SW 1271 (cell line): ENCODE measurements around the gene ARHGDIA.

Experiments
- DNase-seq, 2 experiments: peaks; one replicate each; lab custom pipeline; 2025; lab: John Stamatoyannopoulos, UW

Gene ARHGDIA

DNA sequence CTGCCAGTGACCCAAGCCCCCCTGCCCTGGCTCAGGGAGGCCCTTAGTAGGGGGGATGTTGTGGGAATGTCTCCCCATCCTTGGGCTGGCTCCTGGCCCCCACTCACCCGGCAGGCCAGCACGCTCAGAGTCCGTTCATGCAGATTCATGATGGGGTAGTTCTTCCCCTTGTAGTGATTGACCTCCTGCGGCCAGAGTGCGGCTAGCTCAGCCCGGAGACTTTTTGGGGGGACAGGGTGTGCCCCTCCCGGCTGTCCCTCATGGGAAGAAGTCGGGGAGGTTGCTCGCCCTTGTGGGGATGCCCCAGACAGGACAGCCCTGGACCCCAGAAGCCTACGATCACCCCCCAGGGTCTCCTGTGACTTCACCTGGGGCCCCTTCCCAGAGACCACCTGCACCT is 34.9 kb upstream of the ARHGDIA start:
- no peak for DNase-seq

DNA sequence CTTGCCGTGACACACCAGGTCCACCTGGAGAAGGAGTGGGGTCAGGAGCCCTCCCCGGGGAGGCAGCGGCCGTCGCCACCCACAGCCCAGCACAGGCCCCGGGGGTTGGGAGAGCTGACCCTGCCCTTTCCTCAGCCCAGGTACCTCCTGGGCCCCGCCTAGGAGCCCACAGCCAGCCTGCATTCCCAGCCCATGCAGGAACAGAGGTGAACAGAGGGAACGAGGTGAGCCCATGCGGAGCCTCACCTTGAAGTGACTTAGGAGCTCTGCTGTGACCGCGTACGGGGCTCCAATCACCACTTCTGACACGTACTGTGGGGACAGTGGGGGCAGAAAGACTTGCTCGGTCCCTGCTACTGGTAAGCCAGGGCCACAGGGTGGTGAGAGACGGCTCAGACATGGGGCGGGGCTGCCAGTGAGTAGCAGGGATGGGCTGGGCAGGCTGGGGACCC is 34.3 kb upstream of the ARHGDIA start:
- DNase-seq: no peak

DNA sequence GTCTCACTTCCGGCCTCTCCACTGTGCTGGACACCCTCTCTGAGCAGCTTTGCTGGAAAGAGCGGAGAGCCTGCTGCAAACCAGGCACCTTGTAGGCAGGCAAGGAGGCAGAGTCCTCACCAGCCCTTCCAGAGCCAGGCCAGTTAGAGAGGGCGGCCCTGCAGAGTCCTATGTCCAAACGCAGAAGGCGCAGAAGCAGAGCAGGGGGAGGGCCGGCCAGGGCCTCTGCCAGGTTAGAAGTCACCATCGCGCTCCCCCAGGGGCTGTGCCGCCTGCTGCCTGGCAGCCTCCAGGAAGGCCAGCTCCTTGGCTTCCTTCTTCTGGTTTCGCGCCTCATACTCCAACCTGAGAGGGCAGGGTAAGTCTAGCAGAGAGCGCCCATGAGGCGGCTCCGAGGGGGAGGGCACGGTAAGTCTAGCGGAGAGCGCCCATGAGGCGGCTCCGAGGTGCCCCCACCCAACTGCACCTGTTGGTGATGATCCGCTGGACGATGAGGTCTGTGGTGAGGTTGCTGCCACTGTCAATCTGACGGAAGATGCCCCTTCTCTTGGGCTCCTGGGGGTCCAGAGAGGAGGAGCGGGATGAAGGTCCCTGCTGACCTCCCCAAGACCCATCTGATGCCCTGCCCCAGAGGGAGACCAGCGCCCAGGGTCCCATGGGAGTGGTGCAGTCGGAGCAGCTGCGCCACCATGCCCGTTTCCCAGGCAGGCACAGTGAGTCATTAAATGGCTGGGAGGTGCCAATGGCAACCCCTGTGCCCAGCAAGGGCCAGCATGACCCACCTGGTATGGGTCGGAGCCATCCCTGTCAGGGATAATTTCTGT is 33.7 kb upstream of the ARHGDIA start:
- no peak for DNase-seq

DNA sequence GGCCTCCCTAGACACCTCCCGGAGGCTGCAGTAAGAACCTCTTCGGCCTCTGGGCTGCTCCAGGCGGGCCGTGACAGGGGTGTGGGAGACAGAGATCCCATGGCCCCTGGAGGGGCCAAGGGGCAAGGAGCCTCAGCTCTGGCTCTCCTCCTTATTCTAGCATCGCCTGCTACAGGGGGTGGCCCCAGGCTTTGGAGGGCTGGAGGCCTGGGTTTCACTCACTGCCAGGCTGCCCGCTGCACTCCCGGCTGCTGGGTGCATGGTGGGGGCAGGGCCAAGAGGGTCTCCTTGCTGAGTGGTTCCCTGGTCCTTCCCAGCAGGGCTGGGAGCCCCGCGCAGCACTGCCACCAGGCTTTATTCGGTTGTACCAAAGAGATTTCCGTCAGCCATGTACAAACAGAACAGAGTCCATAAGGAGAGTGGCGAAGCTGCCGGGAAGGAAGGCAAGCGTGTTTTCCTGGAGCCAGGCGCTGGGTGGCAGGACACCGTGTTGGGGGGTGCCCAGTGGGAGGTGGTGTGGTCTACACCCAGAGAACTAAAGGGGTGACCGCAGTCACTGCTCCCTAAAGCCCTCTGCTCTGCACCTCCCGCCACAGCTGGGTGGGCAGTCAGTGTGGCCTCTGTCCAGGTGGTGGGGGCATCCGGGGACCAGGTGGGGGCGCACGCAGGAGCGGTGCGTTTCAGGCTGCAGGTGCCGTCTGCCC is 32.9 kb upstream of the ARHGDIA start:
- DNase-seq: no peak

- DNase-seq: no peak
Observed at GRCh38 chr17:81903415-81903831, 32.3 kb upstream of the ARHGDIA start.

GRCh38 chr17:81902653-81903414 is 31.7 kb upstream of the ARHGDIA start:
- no peak for DNase-seq

GRCh38 chr17:81902023-81902652 is 31.0 kb upstream of the ARHGDIA start, which contains the start of gene NPB:
TSS of gene NPB (plus strand) at chr17:81902238. CDS start at chr17:81902278, 40 bp downstream.
- no peak for DNase-seq

DNA sequence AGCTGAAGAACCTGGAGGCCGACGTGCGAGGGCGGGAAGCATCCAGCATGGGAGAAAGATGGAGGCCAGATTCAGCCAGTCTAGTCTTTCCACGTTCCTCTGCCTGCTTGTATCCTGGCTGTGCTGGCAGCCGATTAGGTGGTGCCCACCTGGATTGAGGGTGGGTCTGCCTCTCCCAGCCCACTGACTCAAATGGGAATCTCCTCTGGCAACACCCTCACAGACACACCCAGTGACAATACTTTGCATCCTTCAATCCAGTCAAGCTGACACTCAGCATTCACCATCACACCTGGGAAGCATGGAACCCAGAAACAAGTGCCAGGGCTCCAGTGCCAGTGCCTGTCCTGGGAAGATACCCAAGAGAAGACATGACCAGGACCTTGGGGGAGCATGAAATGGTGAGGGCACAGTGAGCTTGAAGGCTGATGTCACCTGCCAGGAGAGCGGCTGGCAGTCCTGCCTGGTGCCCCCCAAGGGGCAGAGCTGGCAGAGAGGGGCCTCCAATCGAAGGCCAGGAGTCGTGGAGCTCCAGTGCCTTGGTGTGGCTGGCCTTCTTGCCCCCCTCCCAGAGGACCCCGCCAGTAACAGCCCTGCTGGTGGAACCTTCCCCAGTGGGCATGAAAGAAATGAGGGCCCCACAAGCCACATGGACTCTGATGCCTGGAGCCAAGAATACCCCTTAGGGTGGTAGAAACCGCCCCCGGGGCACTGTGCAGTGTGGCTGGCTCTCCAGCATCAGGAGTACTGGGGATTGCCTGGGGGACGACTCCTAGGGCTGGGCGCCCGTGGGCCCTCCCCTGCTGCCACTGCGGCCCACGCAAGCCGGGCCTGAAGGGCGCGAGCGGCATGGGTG is 30.3 kb upstream of the ARHGDIA start:
- no peak for DNase-seq

DNA sequence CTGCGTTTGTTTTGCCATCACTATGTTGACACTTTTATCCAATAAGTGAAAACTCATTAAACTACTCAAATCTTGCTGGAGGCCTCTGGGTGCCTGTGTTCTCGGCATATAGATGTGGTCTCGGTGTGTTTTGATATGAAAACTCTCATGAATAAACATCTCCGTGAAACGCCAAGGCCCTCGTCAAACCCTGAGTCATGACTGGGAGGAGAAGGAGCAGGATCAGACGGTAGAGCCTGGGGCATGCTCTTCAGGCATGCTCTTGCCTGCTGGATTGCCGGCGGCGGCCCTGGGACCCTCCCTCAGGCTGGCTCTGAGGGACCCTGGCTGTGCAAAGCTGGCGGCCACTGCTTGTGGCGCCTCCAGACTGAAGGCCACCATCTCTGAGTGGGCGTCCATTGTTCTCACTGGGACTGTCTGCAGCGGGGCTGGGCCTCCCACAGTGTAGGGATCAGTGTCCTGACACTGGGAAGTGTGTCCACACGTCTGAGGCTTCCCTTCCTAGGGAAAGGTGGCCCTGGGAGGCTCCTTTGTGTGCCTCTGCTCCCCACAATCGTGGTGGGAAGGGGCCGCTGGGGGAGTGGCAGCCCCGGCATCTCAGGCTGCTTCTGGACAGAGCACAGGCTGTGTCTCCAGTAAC is 29.2 kb upstream of the ARHGDIA start:
- DNase-seq: no peak

DNA sequence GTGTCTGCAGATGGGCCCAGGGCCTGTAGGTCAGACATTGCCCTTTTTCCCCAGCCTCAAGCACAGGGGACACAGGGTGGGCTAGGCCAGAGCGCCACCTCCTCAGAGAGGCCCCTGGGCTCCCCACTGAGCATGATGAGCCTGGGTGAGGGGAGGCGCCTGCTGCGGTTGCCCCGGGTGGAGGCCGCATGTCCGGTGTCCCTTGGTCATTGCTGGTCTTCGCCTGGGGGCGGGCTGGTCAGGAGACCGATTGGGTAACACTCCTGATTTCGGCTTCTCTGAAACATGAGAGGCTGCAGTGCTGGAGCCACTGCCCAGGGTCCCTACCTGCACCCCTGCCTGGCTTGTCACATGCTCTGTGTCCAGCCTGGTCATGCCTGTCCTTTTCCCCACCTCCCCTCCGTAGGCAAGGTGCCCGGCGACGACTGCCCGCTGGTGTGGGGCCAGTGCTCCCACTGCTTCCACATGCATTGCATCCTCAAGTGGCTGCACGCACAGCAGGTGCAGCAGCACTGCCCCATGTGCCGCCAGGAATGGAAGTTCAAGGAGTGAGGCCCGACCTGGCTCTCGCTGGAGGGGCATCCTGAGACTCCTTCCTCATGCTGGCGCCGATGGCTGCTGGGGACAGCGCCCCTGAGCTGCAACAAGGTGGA is 28.5 kb upstream of the ARHGDIA start:
- DNase-seq: no peak

GRCh38 chr17:81898885-81899284 is 27.7 kb upstream of the ARHGDIA start:
- DNase-seq: no peak

GRCh38 chr17:81898029-81898866 is 27.1 kb upstream of the ARHGDIA start:
- no peak for DNase-seq

- DNase-seq: no peak
Observed at GRCh38 chr17:81895400-81895799, 24.3 kb upstream of the ARHGDIA start.

GRCh38 chr17:81891303-81891552 is 20.1 kb upstream of the ARHGDIA start:
- DNase-seq: no peak

GRCh38 chr17:81890447-81891302 is 19.5 kb upstream of the ARHGDIA start:
- no peak for DNase-seq

DNA sequence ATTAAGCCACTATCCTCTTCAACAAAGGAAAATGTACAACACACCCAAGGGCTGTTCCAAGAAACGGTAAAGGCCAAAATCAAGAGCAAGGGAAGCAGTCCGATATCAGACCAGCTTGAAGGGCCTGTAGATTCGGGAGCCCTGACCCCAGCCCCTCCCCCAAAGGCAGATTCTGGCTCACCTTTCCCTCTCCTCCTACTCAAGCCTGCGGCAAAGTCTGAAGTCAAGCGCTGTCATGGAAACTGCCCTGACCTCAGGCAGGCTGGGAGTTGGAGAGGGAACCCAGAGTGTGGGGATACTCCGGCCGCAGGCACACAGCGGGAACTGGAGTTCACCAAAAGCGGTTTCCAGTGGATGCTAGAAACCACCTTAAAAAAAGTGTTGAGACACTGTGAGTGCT is 18.5 kb upstream of the ARHGDIA start:
- no peak for DNase-seq

DNA sequence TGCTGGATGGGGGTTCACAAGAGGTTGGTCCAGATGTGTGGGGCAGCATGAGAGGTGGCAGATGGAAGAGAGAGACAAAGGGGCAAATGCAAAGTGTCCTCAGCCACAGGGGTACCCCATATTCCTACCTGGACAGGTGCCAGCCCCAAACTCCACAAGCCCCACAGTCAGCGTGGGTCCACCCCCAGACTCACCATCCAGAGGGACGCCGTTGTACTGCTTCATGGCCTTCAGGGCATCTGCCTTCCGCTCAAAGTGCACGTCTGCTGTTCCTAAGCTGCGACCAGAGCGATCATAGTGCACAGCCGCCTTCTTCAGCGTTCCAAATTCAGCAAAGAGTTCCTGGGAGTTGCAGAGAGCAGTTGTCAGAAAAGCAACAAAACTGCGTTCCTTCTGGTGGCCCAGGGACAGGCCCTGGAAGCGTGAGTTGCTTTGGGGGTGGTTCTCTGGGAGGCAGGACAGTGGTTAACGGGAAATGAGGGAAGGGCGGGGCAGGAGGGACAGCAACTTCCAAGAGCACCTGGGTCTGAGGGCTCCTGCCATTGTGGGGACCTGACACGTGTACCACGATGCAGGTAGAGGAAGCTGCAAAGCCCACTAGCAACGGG is 18.0 kb upstream of the ARHGDIA start:
- no peak for DNase-seq
